ENCODE measurements around the gene VTI1A.

GRCh38 chr10:112492736-112493135 is 45.7 kb downstream of the VTI1A start:
- TF ChIP-seq CTCF (IDR thresholded peaks at IDR 0.05; ENCODE audit: insufficient read depth, low read depth, low read length) (no peak), EZH2 (IDR thresholded peaks at IDR 0.05; ENCODE audit: insufficient read depth, low read length) (no peak)

All from astrocyte (in vitro differentiated cells and primary cell).